Astrocyte (in vitro differentiated cells and primary cell): ENCODE results near the gene ZNF407.

Experiments
- EZH2 ChIP-seq: IDR thresholded peaks from 2 replicates; pipeline ENCODE4 v1.6.1; 2012; ENCODE audit warnings: mild to moderate bottlenecking, low read length, inconsistent platforms; ENCODE audit not compliant: insufficient read depth
- TF ChIP-seq, protein P1 (sequence below): IDR thresholded peaks from 2 replicates; pipeline ENCODE4 v1.5.1; 2011; ENCODE audit warnings: low read depth, mild to moderate bottlenecking, inconsistent platforms, low read length, moderate library complexity; ENCODE audit not compliant: insufficient read depth

- TF ChIP-seq, protein P1, sequence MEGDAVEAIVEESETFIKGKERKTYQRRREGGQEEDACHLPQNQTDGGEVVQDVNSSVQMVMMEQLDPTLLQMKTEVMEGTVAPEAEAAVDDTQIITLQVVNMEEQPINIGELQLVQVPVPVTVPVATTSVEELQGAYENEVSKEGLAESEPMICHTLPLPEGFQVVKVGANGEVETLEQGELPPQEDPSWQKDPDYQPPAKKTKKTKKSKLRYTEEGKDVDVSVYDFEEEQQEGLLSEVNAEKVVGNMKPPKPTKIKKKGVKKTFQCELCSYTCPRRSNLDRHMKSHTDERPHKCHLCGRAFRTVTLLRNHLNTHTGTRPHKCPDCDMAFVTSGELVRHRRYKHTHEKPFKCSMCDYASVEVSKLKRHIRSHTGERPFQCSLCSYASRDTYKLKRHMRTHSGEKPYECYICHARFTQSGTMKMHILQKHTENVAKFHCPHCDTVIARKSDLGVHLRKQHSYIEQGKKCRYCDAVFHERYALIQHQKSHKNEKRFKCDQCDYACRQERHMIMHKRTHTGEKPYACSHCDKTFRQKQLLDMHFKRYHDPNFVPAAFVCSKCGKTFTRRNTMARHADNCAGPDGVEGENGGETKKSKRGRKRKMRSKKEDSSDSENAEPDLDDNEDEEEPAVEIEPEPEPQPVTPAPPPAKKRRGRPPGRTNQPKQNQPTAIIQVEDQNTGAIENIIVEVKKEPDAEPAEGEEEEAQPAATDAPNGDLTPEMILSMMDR: no peak
- no peak for TF ChIP-seq EZH2
These were observed 53.9 kb downstream of the ZNF407 start for GRCh38 chr18:74651327-74652128.
